Brain microvascular endothelial cell (primary cell): ENCODE measurements around the gene PNKP.
A peak's percentile ranks its signal among the peaks of the same experiment; 100 is the strongest.

ENCODE experiments used
- DNase-seq: peaks from one replicate; pipeline ENCODE4 v3.0.0-alpha.2; 2020
- H3K27ac ChIP-seq: fragments of 250-450 bp; sonication (Bioruptor Pico); 2 replicates; pipeline ENCODE4 v1.5.1; 2020; ENCODE audit warnings: mild to moderate bottlenecking, moderate library complexity
- H3K27me3 ChIP-seq: fragments of 250-450 bp; sonication (Bioruptor Pico); replicated peaks from 2 replicates; pipeline ENCODE4 v1.5.1; 2020; ENCODE audit warnings: mild to moderate bottlenecking
- H3K36me3 ChIP-seq: fragments of 250-450 bp; sonication (Bioruptor Pico); replicated peaks from 2 replicates; pipeline ENCODE4 v1.5.1; 2020; ENCODE audit warnings: mild to moderate bottlenecking
- H3K4me3 ChIP-seq: 2 replicates; pipeline ENCODE4 v1.5.1; 2011; ENCODE audit warnings: low read depth, mild to moderate bottlenecking, control low read depth, low read length, moderate library complexity
- in situ Hi-C: cut with HindIII; loops from 2 replicates; pipeline ENCODE4 v1.10.0; 2017; ENCODE audit warnings: low sequenced_read_pairs, low pct_ligation_motif_present
- TF ChIP-seq, protein P1 (sequence below): IDR thresholded peaks from 2 replicates; pipeline ENCODE4 v1.5.1; 2011; ENCODE audit warnings: low read depth, mild to moderate bottlenecking, moderate library complexity, low read length, control low read depth, inconsistent platforms; ENCODE audit errors: missing control alignments

The PNKP gene

DNA sequence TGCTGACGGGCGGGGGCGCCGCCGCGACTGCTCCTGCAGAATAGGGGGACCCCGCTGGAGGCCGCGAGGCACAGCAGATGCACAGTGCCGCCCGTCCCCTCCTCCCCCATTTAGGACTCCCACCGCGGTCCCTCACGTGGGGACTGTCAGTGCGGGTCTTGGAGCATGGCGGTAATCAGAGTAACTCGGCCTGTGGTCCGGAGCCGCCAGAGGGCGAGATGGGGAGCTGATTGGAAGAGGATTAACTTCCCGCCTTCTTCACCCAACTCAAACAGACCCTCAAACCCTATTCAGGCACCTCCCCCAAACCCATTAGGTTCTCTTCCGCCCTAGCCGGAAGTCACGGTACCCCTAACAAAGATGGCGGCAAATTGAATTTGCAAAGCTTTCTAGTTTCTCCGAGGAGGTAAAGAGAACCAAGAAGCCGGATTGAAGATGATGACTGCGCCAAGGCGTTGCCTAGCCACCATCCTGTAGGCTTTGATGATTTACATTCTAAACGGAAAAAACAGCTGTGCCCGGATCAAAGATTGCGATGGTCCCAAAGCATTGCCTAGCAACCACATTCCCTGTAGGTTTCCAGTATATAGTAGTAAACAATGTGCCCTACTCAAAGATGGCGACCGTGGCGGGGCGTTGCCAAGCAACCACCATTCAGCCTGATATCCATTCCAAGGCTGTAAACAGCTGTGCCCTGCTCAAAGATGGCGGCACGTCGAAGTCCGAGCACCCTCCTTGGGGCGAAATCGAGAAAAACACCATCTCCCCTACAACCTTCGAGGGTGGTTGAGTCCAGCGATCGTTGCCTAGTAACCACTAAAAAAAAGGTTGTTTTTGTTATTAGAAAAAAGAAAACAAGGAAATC, 54.1 kb downstream of the PNKP start, which contains the start of gene FUZ:
FUZ (minus strand) TSS at position 296 of the 865 bp plus-strand sequence; CDS start at position 110, 186 bp downstream.
- H3K27me3 ChIP-seq, result no peaks in the 10 kb centered on the region
- TF ChIP-seq, protein P1, sequence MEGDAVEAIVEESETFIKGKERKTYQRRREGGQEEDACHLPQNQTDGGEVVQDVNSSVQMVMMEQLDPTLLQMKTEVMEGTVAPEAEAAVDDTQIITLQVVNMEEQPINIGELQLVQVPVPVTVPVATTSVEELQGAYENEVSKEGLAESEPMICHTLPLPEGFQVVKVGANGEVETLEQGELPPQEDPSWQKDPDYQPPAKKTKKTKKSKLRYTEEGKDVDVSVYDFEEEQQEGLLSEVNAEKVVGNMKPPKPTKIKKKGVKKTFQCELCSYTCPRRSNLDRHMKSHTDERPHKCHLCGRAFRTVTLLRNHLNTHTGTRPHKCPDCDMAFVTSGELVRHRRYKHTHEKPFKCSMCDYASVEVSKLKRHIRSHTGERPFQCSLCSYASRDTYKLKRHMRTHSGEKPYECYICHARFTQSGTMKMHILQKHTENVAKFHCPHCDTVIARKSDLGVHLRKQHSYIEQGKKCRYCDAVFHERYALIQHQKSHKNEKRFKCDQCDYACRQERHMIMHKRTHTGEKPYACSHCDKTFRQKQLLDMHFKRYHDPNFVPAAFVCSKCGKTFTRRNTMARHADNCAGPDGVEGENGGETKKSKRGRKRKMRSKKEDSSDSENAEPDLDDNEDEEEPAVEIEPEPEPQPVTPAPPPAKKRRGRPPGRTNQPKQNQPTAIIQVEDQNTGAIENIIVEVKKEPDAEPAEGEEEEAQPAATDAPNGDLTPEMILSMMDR, result peak; percentile 59
- H3K27ac ChIP-seq, result peak within 1 kb of the TSS; percentile 94
- in situ Hi-C loops, result no loop called here
- peak within 1 kb of the TSS; percentile 88 for H3K4me3 ChIP-seq
- DNase-seq, result peak; percentile 99
- H3K36me3 ChIP-seq, result peaks cover under 1% of the 10 kb centered on the region

DNA sequence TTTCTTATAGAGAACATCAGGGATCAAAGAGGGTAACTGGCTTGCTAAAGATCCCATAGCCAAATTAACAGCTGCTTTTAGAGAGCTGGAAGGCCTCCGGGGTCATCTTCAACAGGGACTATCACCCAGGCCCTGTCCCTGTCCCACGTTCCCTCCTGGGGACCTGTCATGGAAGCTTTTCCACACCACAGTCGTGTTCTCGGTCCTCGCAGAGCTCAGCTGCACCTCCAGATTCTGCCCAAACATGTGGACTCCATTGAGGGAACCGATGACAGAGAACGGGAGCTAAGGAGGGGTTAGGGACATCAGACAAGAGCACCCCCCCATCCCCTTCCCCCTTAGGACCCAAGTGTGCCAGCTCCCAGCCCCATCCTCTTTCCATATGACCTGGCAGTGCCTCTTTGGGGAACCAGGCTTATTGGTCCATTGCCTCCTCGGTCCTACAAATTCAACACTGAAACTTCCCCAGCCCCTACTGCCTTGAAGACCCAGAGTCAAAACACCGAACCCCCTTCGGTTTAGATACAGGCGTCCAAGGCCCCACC, 54.9 kb downstream of the PNKP start:
- in situ Hi-C loops, result no loop called here
- Histone ChIP-seq H3K27me3 (no peaks in the 10 kb centered on the region), H3K27ac (peak overlapping the region; percentile 94), H3K4me3 (peak overlapping the region; percentile 88), H3K36me3 (peaks cover 7% of the 10 kb centered on the region)
- no peak for DNase-seq
- TF ChIP-seq, protein P1, result no peak

DNA sequence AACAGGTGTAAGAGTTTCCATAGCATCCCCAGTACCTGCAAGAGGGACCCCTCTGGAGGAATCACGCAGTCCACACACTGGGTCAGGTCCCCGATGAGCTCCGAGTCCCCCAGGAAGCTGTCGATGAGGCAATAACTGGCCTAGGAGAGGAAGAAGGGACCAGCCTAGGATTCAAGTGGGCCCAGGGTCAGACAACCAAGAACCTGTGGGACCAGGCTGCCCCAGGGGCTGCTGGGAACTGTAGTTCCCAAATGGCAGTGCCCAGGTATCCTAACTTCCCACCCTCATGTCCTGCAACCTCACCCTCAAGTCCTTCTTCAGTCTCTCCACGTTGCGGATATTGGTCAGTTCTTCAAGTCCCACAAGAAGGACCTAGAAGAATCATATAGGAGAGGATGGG, 56.0 kb downstream of the PNKP start:
- TF ChIP-seq, protein P1, result no peak
- in situ Hi-C loops, result no loop called here
- H3K27me3 ChIP-seq, result no peaks in the 10 kb centered on the region
- H3K4me3 ChIP-seq, result no peak overlapping the region
- H3K27ac ChIP-seq, result no peak overlapping the region
- peaks cover 12% of the 10 kb centered on the region for H3K36me3 ChIP-seq
- DNase-seq, result no peak
